Progenitor cell of endocrine pancreas (in vitro differentiated cells): Measurements from ENCODE around the gene HMCES. TPM values are rescaled to one million over a fixed set of nuclear protein-coding genes. Genes with fewer than 3 reads are reported as not detected.
"Not testable (repeated sequence)": the region's sequence is repeated elsewhere in the genome, so short reads cannot be mapped to it uniquely, and the experiment has no call there.

Experiments
- DNase-seq: peaks from one replicate; pipeline ENCODE4 v3.0.0; 2021; ENCODE audit warnings: low spot score; ENCODE audit not compliant: unreplicated experiment
- H3K27ac Mint-ChIP-seq: 2 replicates; pipeline ENCODE4 v1.8.0; 2021; ENCODE audit warnings: mild to moderate bottlenecking, moderate library complexity, mixed read lengths
- H3K27me3 Mint-ChIP-seq: 2 replicates; pipeline ENCODE4 v1.8.0; 2021; ENCODE audit warnings: mixed read lengths
- H3K36me3 Mint-ChIP-seq: 2 replicates; pipeline ENCODE4 v1.8.0; 2022; ENCODE audit warnings: mixed read lengths; ENCODE audit not compliant: insufficient read depth
- H3K4me1 Mint-ChIP-seq: 2 replicates; pipeline ENCODE4 v1.8.0; 2021; ENCODE audit warnings: low read depth, mixed read lengths
- H3K4me3 Mint-ChIP-seq: 2 replicates; pipeline ENCODE4 v1.8.0; 2021; ENCODE audit warnings: low read depth, mild to moderate bottlenecking, moderate library complexity, mixed read lengths
- H3K9me3 Mint-ChIP-seq: 2 replicates; pipeline ENCODE4 v1.8.0; 2021; ENCODE audit warnings: low read depth, mixed read lengths
- total RNA-seq: library from RNA; stranded (reverse); gene quantifications from 2 replicates; pipeline ENCODE4 v1.2.1, GENCODE V29; 2021
- TF ChIP-seq, protein P1 (sequence below): fragments of 200-600 bp; sonication (generic); IDR thresholded peaks from one replicate; pipeline ENCODE4 v1.5.0; 2021; ENCODE audit warnings: antibody characterized with exemption, mild to moderate bottlenecking; ENCODE audit not compliant: unreplicated experiment

Gene HMCES
- total RNA-seq, 1 donor from 2014 or later: 35.3 TPM

GRCh38 chr3:129327510-129327909 is 48.8 kb downstream of the HMCES start:
- Mint-ChIP-seq H3K36me3 (no peaks in the 10 kb centered on the region), H3K27ac (no peak overlapping the region), H3K4me3 (no peak overlapping the region), H3K9me3 (no peaks in the 10 kb centered on the region), H3K27me3 (no peaks in the 10 kb centered on the region), H3K4me1 (peaks cover 1% of the 10 kb centered on the region)
- DNase-seq: no peak
- TF ChIP-seq, protein P1, sequence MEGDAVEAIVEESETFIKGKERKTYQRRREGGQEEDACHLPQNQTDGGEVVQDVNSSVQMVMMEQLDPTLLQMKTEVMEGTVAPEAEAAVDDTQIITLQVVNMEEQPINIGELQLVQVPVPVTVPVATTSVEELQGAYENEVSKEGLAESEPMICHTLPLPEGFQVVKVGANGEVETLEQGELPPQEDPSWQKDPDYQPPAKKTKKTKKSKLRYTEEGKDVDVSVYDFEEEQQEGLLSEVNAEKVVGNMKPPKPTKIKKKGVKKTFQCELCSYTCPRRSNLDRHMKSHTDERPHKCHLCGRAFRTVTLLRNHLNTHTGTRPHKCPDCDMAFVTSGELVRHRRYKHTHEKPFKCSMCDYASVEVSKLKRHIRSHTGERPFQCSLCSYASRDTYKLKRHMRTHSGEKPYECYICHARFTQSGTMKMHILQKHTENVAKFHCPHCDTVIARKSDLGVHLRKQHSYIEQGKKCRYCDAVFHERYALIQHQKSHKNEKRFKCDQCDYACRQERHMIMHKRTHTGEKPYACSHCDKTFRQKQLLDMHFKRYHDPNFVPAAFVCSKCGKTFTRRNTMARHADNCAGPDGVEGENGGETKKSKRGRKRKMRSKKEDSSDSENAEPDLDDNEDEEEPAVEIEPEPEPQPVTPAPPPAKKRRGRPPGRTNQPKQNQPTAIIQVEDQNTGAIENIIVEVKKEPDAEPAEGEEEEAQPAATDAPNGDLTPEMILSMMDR: no peak

DNA sequence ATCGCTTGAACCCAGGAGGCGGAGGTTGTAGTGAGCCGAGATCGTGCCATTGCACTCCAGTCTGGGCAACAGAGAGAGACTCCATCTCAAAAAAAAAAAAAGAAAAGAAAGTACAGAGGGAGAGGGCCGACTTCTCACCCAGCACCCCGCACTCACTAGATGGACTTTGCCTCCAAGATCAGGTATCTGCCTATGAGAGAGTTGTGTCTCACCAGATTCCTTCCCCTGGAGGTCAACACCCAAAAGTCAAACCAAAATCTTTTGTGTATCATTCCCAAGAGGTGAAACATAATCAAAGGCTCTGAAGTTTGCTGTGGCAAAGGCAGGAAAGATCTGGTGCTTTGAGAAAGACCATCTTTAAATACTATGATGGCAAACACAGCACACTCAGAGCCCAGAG is 51.2 kb downstream of the HMCES start:
- DNase-seq: no peak
- no peaks in the 10 kb centered on the region for H3K27me3 Mint-ChIP-seq
- H3K27ac Mint-ChIP-seq: no peak overlapping the region
- H3K9me3 Mint-ChIP-seq: no peaks in the 10 kb centered on the region
- TF ChIP-seq, protein P1: no peak
- H3K36me3 Mint-ChIP-seq: no peaks in the 10 kb centered on the region
- H3K4me1 Mint-ChIP-seq: peaks cover 1% of the 10 kb centered on the region
- H3K4me3 Mint-ChIP-seq: no peak overlapping the region

DNA sequence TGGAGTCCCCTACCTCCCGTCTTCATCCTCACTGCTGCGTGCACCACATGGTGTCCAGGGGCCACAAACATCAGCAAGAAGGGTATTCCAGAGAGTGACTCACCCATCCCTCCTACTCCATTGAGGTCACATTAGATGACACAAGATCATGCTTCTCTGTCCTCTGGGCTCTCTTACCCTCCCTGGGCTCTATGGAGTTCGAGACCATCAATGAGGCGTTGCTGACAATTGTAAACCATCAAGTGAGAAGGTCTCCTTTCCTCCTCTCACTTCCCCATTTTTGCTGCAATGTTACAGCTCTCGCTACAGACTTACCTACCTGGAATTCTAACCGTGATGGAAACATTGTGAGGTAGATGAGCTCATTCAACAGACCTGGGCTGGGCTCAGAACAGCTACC is 51.7 kb downstream of the HMCES start:
- H3K9me3 Mint-ChIP-seq: no peaks in the 10 kb centered on the region
- no peak overlapping the region for H3K4me3 Mint-ChIP-seq
- no peaks in the 10 kb centered on the region for H3K36me3 Mint-ChIP-seq
- DNase-seq: no peak
- no peaks in the 10 kb centered on the region for H3K27me3 Mint-ChIP-seq
- TF ChIP-seq, protein P1: no peak
- H3K27ac Mint-ChIP-seq: no peak overlapping the region
- peaks cover 1% of the 10 kb centered on the region for H3K4me1 Mint-ChIP-seq

DNA sequence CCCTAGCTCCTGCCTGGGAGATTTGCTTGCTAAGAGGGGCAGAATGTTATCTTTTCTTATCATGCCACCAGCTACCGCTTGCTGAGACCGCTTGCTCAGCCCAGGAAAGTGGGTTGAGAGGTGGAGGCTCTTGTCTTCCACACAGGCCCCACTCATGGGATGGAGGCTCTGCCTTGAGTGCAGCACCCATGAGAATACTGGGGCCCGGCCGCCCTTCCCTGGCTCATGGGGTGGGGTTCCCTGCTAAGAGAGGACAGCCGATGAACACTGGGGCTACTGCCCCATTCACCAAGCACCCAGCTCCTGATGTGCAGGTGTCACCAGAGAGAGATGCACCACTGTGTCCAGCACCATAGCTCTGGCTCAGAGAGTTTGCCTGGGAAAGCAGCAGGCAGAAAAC is 55.2 kb downstream of the HMCES start:
- TF ChIP-seq, protein P1: no peak
- no peaks in the 10 kb centered on the region for H3K36me3 Mint-ChIP-seq
- H3K4me3 Mint-ChIP-seq: no peak overlapping the region
- H3K9me3 Mint-ChIP-seq: no peaks in the 10 kb centered on the region
- no peak overlapping the region for H3K27ac Mint-ChIP-seq
- DNase-seq: no peak
- no peaks in the 10 kb centered on the region for H3K27me3 Mint-ChIP-seq
- peaks cover 11% of the 10 kb centered on the region for H3K4me1 Mint-ChIP-seq

DNA sequence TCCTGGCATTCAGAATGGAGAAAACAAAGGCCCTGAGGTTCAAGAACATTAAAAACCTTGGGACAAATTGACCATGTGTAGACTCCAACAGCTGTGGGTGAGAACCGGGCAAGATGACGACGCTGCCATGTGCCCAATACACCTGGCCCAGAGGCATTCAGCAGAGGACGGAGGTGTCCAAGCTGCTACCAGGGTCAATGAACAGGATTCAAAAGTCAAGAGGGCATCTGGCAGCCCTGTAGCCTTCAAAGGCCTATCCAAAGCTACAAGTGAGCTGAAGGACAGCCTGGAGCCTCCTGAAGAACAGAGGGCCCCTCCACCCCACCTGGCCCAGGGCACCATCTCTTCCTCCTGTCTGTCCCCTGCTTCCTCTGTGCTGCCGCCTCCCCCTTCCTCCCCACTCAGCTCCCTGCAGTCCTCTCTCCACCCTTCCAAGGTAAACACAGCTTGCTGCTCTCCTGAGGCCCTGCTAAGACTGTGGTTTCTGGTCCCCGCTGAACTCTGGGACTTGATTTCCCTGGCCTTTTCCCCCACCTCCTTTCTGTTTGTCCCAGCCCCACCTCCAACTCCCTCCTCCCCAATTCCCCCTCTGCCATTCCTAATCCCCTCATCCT is 57.5 kb downstream of the HMCES start:
- Mint-ChIP-seq H3K27ac (peak overlapping the region; percentile 88), H3K9me3 (no peaks in the 10 kb centered on the region), H3K4me1 (peaks cover 9% of the 10 kb centered on the region), H3K27me3 (no peaks in the 10 kb centered on the region), H3K4me3 (no peak overlapping the region), H3K36me3 (no peaks in the 10 kb centered on the region)
- no peak for DNase-seq
- TF ChIP-seq, protein P1: no peak

DNA sequence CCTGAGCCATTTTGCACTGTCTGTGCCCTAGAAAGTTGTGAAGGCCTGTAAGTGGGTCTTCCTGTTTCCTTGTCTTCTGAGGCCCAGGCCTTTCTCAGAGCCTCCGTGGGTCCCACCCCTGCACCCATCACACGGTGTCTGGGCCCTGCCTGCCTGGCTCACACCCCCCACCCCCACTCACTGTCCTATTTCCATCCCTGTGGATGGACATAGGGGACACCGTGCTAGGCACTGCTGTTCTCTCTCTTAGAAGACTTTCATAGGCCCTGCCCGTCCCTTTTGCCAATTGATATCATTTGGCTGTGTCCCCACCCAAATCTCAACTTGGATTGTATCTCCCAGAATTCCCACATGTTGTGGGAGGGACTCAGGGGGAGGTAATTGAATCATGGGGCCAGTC is 59.0 kb downstream of the HMCES start:
- not testable (repeated sequence) for H3K9me3 Mint-ChIP-seq, H3K4me3 Mint-ChIP-seq, H3K27ac Mint-ChIP-seq, H3K4me1 Mint-ChIP-seq, DNase-seq, H3K36me3 Mint-ChIP-seq, H3K27me3 Mint-ChIP-seq

DNA sequence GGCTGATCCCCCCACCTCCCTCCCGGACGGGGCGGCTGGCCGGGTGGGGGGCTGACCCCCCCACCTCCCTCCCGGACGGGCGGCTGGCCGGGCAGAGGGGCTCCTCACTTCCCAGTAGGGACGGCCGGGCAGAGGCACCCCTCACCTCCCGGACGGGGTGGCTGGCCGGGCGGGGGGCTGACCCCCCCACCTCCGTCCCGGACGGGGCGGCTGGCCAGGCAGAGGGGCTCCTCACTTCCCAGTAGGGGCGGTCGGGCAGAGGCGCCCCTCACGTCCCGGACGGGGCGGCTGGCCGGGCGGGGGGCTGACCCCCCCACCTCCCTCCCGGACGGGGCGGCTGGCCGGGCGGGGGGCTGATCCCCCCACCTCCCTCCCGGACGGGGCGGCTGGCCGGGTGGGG is 60.5 kb downstream of the HMCES start:
- not testable (repeated sequence) for H3K9me3 Mint-ChIP-seq, H3K36me3 Mint-ChIP-seq, H3K27me3 Mint-ChIP-seq, DNase-seq, H3K4me3 Mint-ChIP-seq, H3K27ac Mint-ChIP-seq
- peaks cover 11% of the 10 kb centered on the region for H3K4me1 Mint-ChIP-seq

DNA sequence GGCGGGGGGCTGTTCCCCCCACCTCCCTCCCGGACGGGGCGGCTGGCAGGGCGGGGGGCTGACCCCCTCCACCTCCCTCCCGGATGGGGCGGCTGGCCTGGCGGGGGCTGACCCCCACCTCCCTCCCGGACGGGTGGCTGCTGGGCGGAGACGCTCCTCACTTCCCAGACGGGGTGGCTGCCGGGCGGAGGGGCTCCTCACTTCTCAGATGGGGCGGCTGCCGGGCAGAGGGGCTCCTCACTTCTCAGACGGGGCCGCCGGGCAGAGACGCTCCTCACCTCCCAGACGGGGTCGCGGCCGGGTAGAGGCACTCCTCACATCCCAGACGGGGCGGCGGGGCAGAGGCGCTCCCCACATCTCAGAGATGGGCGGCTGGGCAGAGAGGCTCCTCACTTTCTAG is 61.2 kb downstream of the HMCES start:
- H3K4me3 Mint-ChIP-seq, H3K27me3 Mint-ChIP-seq, H3K9me3 Mint-ChIP-seq, DNase-seq, H3K36me3 Mint-ChIP-seq, H3K27ac Mint-ChIP-seq: not testable (repeated sequence)
- peaks cover 12% of the 10 kb centered on the region for H3K4me1 Mint-ChIP-seq
